GM18508 (cell line): Measurements from ENCODE around the gene NEDD4L.

Experiments
- ATAC-seq: cut with Tn5 transposase; IDR thresholded peaks from one replicate; pipeline ENCODE4 v1.9.1; 2021; ENCODE audit warnings: moderate number of reproducible peaks; ENCODE audit not compliant: insufficient read depth, unreplicated experiment

The NEDD4L gene

DNA sequence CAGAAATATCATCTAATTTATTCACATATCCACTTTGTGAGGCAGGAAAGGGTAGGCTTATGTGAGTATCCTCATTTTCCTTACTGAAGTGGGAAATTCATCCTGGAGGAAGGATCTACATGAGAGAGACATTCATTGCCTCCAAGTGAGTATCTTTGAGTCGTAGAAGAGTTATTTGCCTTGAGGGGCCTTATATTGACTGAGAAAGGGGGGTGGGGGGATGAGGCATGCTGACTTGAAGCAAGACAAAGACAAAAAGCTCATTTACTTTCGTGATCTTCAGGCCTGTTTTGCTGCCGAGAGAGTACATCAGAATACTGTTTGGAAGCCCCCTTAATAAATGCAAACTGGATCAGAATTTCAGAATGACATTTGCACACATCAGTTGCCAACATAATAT lies 17.6 kb upstream of the NEDD4L start:
- no peak for ATAC-seq

DNA sequence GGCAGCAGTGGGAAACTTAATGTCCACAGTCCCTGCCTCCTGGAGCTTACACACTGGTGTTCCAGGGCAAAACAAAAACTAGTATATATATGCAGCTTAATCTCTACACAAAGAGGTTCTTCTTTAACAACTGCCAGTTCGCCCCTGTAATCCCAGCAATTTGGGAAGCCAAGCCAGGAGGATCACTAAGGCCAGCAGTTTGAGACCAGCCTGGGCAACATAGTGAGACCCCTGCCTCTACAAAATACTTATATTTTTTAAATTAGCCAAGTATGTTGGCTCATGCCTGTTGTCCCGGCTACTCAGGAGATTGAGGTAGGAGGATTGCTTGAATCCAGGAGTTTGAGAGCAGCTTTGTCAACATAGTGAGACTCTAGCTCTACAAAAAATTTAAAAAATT lies 17.2 kb upstream of the NEDD4L start:
- ATAC-seq = no peak

DNA sequence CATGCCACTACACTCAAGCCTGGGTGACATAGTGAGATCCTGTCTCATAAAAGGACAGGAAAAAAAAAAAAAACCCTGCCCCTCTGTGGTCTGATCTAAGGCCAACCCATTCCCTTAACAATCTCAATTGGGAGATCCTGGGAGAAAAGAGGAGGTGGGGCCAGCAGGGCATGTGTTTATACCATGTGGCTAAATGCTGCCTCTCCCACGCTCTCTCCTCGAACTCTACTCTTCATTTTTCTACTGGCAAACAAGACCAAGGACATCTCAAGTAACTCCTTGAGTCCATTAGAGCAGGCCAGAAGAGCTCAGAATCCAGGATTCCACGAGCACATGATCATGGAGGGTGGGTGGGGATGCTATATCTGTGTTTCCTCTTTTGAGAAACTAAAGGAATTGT lies 16.7 kb upstream of the NEDD4L start:
- ATAC-seq = no peak

DNA sequence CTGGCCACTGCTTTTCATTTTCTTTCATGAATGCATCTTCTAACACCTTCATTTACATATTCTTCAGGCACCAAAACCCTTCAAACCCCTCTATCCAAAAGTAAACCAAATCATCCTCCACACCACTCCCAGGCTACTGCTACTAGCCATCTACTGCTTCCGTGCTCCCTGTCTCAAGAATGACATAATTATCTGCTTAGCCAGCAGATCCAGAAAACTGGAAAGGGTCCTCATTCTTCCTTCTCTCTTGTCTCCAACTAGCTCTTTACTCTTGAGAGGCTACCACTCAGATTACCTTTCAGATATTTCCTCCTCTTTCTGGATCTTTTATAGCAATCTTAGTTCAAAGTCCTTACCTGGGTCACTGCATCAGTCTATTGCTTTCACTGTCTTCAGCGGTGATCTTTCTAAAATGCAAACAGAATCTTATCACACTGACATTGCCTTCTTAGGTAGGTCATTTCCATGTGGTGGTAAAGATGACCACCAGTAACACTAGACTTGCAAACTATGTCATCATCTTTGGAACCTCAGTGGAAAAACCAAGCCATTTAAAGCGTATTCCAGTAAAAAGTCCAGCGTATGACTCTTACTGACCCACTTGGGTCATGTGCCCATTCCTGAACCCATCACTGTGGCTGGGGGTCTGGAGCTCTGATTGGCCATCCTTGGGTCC lies 15.8 kb upstream of the NEDD4L start:
- ATAC-seq = no peak

DNA sequence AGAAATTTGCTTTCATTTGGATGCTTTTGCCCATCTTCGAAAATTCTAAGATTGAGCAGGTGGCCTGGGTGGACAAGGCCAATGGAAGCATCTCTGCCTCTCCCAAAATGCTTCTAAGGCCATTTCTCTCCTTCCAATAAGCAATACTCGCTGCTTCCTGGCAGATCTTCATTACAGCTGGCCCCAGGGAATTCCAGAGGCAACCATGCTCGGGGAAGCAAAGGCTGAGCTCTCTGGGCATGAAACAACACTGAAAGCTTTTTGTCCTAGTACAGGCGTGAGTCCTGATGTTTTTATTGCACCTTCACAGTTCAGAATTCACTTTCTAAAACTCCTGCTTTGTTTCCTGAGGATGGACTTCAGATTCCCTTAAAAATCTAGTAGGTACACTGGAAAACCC lies 11.8 kb upstream of the NEDD4L start:
- no peak for ATAC-seq

DNA sequence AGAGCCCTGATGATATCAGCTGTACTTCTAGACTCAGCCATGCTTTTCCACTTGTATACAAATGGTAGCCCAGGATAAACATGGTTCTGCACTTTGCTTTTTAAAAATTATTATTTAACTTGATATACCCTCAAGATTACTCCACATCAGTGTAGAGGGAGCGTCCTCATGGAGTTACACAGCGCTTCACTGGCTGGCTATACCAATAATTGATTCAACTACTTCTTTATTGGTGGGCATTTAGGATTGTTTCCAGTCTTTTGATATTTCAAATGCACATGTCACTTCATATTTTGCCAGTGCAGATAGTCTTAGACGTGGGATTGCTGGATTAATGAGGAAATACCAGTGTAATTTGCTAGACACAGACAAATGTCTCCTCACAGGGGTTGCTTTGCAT lies 10.8 kb upstream of the NEDD4L start:
- no peak for ATAC-seq

DNA sequence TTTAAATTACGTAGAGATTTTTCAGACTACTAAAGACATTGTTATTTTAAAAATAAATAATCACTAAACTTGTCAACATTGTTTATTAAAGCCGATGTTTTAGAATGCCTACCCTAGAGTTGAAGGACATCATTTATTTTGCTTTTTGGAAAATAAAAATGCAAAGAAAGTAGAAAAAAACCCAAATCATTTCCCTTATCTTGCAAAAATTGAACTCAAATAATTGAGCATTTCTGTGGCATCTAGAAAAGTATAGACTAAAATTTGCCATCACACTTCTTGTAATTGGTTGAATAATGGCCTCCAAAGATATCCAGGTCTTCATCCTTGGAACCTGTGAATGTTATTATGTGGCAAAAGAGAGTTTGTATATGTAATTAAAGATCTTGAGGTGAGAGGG lies 9.7 kb upstream of the NEDD4L start:
- ATAC-seq = no peak

DNA sequence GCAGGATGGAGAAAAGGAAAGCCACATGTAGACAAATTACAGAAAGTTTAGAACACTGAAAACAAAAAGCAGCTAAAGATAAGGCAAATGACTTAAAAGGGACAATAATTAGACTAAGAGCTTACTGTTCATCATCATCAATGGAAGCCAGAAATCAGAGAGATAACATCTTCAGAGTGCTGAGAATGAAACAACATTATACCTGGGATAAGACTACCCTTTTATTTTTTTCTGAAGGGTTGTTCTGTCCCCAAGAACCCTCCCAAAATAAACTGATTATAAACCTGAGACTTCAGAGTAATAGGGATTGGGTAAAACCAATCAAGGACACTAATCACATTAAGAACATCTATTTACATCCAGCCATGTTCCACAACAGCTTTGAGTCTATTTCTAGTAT lies 6.9 kb upstream of the NEDD4L start:
- ATAC-seq = no peak

DNA sequence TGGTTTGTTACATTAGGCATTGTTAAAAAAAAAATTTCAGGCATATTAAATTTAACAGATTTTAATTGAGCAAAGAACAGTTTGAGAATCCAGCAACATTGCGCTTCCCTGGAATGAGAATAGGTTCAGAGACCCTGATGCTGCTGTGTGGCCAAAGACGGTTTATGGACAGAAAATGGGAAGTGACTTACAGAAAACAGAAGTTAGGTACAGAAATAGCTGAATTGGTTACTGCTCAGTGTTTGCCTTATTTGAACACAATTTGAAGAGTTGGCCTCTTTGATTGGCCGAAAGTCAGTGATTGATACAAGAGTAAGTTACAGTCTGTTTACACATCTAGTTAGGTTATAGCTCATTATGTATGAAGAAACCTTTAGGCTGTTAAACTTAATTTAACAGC lies 6.0 kb upstream of the NEDD4L start:
- ATAC-seq = no peak

DNA sequence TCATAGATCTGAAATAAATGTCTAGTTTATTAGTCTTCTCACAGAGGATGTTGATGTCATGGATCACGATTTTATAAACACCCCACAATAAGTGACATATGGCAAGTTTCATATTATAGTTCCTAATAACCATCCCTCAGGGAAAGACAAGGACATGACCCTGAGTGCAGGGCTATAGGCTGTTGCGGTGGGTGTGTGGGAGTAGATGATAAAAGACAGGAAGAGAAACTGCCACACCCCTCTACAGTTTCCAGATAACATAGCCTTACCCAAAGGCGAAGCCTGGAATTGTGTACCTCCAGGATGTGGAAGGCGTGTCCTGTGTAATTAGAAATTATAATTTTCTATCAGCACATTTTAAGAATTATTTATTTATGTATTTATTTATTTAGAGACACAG lies 2.4 kb upstream of the NEDD4L start:
- ATAC-seq = no peak

DNA sequence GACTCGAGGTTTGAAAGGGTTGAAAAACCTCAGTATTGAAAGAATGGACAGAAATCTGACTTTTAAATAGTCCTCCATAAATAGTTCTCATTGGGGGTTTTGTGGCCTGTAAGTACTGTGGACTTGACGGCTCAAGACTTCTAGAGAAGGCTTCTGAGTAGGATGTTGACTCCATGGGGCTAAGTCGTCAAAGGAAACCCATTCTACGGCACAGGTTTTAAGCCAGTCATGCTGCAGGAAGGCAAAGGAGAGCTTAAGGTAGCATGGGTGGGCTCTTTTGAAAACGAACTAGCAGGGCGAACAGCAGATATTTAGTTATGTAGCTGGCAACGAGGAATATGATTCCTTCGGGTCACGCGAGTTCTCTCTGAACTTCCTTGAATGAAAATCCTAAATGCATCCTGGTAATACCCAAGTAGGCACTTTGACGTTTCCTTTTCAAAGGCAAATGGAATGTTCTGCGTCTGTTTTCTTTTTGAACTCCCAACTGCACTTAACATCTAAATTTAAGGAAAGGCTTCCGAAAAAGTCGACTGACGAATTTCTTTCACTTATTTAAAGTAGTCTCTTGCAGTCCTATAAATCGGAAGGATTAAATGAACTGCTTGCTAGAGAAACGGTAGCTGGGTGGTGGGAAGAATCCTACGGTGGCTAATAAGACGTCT lies 1.1 kb upstream of the NEDD4L start:
- no peak for ATAC-seq

DNA sequence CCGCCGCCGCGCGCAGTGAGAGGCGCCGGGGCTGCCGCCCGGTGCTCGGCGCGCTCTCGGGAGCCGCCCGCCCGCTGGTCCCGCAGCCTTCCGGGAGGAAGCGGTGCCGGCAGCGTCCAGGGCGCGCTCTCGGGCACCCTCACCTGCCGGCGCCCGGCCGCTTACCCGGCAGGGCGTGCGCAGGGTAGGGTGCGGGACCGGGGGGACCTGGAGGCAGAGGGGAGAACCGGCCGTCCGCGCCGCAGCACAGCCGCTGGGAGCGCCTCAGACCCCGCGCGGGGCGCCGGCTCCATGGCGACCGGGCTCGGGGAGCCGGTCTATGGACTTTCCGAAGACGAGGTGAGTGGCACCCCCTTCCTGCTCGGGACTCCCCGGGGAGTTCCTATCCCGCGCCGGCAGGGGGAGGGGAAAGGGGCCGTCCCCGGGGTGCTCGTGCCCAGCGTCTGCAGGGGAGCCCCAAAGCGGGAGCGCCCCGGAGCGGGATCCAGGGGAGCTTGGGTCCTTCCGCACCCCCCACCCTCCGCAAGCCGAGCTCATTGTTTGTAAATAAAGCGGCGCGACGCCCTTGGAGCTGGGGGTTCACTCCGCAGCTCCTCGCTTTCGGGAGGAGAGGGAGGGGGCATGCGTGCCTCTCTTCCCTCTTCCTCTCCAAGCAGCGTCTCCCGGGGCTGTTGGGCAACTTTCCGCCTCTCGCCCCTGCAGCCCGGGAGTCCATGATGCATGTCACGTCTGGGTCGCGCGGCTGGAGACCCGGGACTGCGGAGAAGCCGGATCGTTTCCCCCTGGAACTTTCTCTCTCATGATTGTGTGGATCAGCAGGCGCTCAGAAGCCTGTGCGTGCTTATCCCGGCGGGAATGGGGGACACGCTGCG lies 580 bp downstream of the NEDD4L start:
- no peak for ATAC-seq

DNA sequence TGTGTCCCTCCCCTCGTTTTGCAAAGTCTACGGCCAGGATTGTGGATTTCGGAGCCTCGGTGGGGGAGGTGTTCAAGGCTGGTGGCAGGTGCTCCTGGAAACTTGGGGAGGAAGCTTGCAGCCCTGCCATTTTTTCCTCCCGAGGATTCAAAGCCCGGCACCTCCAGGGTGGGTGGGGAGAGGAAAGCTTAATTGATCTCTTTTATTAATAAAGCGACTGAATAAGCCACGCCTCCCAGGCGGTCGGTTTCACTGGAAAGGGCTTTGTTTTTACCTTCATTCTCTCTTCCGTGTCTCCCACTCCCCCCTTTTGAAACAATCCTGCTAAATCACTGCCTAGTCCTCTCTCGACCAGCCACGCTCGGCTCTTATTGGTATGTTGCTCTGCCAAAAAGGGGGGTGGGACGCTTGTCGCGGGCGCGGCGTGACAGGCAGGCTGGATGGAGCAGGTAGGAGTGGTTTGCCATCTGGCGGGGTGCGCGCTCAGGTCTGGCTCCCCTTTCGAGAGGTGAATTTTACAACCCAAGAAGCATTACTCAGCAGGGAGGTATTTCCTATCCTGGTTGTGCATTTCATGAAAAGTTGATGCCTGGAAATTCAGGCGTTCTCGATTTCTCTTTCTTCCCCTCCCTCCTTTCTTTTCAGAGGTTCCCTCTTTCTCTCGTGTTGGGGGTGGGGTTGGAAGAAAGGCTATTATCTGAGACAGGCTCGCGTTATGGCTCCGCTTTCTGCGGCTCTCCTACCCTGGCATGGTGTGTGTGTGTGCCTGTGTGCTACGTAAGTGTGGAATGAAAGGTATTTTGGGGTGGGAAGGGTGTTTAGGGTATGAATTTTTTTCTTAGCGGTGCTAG lies 1.4 kb downstream of the NEDD4L start:
- no peak for ATAC-seq

DNA sequence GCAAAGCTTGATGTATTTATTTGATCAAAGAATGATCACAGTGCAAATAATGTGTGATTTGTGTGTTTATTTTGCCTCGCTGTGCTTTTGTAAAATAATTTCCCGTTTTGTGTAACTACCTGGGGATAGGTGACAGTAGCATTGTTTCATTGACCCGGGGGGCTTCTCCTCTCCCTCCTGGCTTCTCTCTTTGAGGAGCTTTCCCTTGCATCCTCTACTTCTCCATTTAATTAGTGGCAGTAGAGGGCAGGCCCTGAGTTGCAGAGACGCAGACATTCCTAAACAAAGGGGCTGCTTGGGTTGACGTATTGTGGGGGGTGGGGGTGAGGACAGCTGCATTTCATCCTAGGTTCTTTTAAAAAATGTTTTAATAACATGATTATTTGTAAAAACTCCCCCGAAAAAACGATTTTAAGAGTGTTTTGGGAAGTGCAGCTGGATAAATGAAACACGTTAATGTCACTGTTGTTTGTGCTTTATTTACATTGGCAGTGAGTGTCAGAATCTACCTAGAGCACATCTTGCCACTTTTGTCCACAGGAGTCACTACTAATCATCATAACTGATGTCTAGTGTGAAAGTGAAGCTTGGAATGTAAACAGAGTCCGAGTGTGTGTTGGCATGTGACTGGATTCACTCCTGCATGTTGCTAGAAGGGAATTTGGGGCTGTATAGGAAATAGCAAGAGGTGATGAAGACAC lies 2.2 kb downstream of the NEDD4L start:
- no peak for ATAC-seq

DNA sequence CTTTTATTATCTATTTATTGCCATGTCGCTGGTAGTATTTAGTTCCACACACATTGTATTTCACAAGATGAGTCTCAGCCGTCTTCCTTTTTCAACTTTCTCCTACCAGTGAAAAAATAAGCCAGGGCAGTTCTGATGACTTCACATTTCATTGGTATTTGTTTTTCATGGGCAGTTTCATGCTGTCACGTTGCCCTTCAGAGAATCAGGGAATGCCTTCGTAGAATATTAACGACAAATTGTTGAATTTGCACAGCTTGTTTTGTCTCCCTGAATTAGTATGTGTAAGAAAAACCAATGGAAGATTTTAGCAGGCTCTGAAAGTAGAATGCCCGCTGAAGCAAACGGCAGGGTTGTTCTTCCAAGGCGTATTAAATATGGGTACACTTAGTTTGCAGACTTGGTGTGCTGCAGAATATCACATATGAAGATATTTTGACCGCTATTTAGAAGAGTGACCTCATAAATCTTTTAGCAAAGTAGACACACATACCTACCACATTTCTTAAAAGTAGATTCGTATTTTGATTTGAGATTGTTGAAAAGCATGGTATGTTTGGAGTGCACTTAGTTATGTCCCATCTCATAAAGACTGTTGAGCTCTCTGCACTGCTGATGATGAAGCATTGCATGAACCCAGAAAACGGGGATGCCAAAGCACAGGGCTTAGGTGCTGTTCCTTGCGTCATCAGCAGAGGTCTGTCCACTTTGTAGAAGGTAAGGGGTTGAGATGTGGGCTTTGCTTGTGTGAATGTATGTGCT lies 2.9 kb downstream of the NEDD4L start:
- ATAC-seq = no peak

DNA sequence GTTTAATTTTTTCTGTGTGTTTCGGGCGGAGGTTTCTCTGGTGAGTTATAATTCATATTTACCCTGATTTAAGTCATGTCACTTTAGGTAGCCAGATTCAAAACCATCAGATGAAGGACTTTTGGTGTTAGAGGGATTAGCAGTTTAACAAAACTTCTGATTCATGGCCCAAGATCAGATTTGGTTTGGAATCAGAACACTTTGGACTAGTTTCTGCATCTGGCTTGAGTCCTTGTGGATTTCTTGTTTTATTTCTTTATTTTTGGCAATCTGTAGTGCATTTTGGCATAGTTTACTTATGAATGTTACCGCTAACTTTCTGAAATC lies 3.5 kb downstream of the NEDD4L start:
- ATAC-seq = no peak

DNA sequence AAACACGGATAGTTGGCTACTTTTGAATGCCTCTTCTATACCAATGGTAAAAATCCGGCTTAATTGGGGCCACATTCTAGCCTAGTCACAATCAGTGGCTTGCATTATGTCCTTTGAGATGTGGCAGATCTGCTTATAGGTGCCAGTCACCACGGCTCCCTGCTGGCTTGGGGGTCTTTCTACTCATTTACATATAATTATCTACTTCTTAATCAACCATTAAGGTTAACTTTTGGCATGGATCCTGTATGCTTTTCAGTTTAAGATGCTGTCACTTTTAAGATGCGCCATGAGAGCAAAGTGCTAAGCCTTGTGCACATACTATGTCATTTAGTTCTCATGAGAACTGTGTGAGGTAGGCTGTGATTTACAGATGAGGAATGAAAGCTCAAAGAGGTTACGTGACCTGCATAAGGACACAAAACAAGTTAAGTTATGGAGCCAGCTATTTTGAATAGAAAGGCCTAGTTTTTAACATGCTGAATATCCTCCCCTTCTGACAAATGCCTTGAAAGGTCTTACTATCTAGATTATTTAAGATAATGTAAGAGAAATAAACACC lies 4.1 kb downstream of the NEDD4L start:
- ATAC-seq = no peak

DNA sequence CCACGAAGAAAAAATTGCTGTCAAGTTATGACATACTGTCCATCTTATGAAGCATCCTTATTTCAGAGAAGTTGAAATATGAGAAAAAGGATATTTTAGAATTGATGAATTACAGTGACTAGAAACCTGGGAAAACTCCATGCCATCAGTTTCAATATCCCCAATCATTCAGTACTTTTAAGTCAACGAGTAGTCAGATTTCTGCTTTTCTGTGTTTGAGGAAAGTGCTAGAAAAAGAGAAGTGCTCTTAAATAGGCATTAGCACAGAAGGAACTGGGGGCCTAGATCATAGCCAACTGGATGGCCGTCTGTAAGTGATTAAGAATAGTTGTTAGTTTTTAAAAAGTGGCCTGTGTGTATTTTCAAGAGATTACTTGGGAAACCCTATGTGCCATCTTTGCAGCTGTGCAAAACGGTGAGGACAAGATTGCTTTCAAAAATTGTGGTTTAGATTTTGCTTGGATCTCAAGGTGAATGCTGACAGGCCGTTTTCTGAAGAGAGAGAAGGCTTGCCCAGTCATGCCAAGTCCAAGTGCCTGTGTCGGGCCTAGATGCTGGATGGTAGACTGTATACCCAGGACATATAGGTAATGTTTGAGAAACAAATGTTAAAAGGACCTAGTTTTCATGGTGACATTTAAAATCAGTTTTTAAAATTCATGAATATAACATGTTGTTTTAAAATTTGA lies 5.1 kb downstream of the NEDD4L start:
- ATAC-seq = no peak
